ENCODE measurements around the gene ATAD3A.

DNA sequence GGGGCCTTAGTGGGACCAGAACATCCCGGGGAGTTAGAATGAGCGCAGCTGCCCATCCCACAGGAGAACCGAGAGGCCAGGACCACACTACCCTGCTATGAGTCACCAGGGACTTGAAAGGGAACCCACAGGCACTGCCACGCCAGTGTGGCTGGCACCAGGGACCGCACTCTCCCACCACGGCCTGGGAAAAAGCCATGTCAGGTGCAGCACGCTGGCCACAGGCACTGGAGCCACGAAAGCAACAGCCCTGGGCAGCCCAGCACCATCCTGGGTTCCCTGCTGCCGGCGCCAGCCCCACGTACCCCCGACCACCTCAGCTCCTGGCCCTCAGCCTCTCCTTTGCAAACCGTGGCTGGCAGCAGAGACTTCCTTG lies 42.6 kb downstream of the ATAD3A start:
- no peak for TF ChIP-seq CTCF (IDR thresholded peaks at IDR 0.05)
- TF ChIP-seq POLR2A (IDR thresholded peaks at IDR 0.05): no peak
